ENCODE results near the gene MKKS.

The MKKS gene

GRCh38 chr20:10469056-10469455, 35.0 kb upstream of the MKKS start:
- H3K4me1 ChIP-seq (ENCODE audit: control insufficient read depth, insufficient read depth, low read length) = peaks cover 75% of the 10 kb centered on the region
- H3K27ac ChIP-seq (ENCODE audit: low read depth, low read length) = peak overlapping the region; percentile 23
- H3K4me3 ChIP-seq (ENCODE audit: low read depth, low read length) = no peak overlapping the region
- H3K9me3 ChIP-seq (ENCODE audit: control insufficient read depth, insufficient read depth, low read length) = no peaks in the 10 kb centered on the region
- H3K36me3 ChIP-seq (ENCODE audit: control insufficient read depth, insufficient read depth, low read length) = no peaks in the 10 kb centered on the region
- no peaks in the 10 kb centered on the region for H3K27me3 ChIP-seq (ENCODE audit: control insufficient read depth, insufficient read depth, low read length)
- no peak overlapping the region for H3K9ac ChIP-seq (ENCODE audit: low read depth, low read length)

GRCh38 chr20:10468340-10468845, 34.4 kb upstream of the MKKS start:
- Histone ChIP-seq H3K27ac (ENCODE audit: low read depth, low read length) (peak overlapping the region; percentile 23), H3K9ac (ENCODE audit: low read depth, low read length) (no peak overlapping the region), H3K9me3 (ENCODE audit: control insufficient read depth, insufficient read depth, low read length) (no peaks in the 10 kb centered on the region), H3K36me3 (ENCODE audit: control insufficient read depth, insufficient read depth, low read length) (no peaks in the 10 kb centered on the region), H3K27me3 (ENCODE audit: control insufficient read depth, insufficient read depth, low read length) (no peaks in the 10 kb centered on the region), H3K4me1 (ENCODE audit: control insufficient read depth, insufficient read depth, low read length) (peaks cover 74% of the 10 kb centered on the region), H3K4me3 (ENCODE audit: low read depth, low read length) (no peak overlapping the region)

- Histone ChIP-seq H3K27me3 (ENCODE audit: control insufficient read depth, insufficient read depth, low read length) (no peaks in the 10 kb centered on the region), H3K9me3 (ENCODE audit: control insufficient read depth, insufficient read depth, low read length) (no peaks in the 10 kb centered on the region), H3K4me1 (ENCODE audit: control insufficient read depth, insufficient read depth, low read length) (peaks cover 71% of the 10 kb centered on the region), H3K4me3 (ENCODE audit: low read depth, low read length) (no peak overlapping the region), H3K9ac (ENCODE audit: low read depth, low read length) (0 out of 2 replicates have a peak overlapping the region, but pooled peaks have one; percentile 1), H3K27ac (ENCODE audit: low read depth, low read length) (peak overlapping the region; percentile 94), H3K36me3 (ENCODE audit: control insufficient read depth, insufficient read depth, low read length) (no peaks in the 10 kb centered on the region)
Measured at GRCh38 chr20:10467681-10468339, 33.8 kb upstream of the MKKS start.

GRCh38 chr20:10466855-10467254, 32.8 kb upstream of the MKKS start:
- H3K4me3 ChIP-seq (ENCODE audit: low read depth, low read length) = peak overlapping the region; percentile 42
- no peaks in the 10 kb centered on the region for H3K9me3 ChIP-seq (ENCODE audit: control insufficient read depth, insufficient read depth, low read length)
- H3K9ac ChIP-seq (ENCODE audit: low read depth, low read length) = peak overlapping the region; percentile 1
- peak overlapping the region; percentile 94 for H3K27ac ChIP-seq (ENCODE audit: low read depth, low read length)
- no peaks in the 10 kb centered on the region for H3K27me3 ChIP-seq (ENCODE audit: control insufficient read depth, insufficient read depth, low read length)
- H3K36me3 ChIP-seq (ENCODE audit: control insufficient read depth, insufficient read depth, low read length) = no peaks in the 10 kb centered on the region
- H3K4me1 ChIP-seq (ENCODE audit: control insufficient read depth, insufficient read depth, low read length) = peaks cover 67% of the 10 kb centered on the region

- Histone ChIP-seq H3K4me3 (ENCODE audit: low read depth, low read length) (no peak overlapping the region; the same call in 1 of the 2 replicates), H3K36me3 (ENCODE audit: control insufficient read depth, insufficient read depth, low read length) (no peaks in the 10 kb centered on the region), H3K9me3 (ENCODE audit: control insufficient read depth, insufficient read depth, low read length) (no peaks in the 10 kb centered on the region), H3K27me3 (ENCODE audit: control insufficient read depth, insufficient read depth, low read length) (no peaks in the 10 kb centered on the region), H3K4me1 (ENCODE audit: control insufficient read depth, insufficient read depth, low read length) (peaks cover 61% of the 10 kb centered on the region), H3K27ac (ENCODE audit: low read depth, low read length) (peak overlapping the region; percentile 94), H3K9ac (ENCODE audit: low read depth, low read length) (peak overlapping the region; percentile 1; the same call in 1 of the 2 replicates)
Measured at GRCh38 chr20:10466325-10466724, 32.3 kb upstream of the MKKS start.

GRCh38 chr20:10465135-10465534, 31.1 kb upstream of the MKKS start:
- Histone ChIP-seq H3K27me3 (ENCODE audit: control insufficient read depth, insufficient read depth, low read length) (no peaks in the 10 kb centered on the region), H3K4me1 (ENCODE audit: control insufficient read depth, insufficient read depth, low read length) (peaks cover 55% of the 10 kb centered on the region), H3K9ac (ENCODE audit: low read depth, low read length) (no peak overlapping the region), H3K4me3 (ENCODE audit: low read depth, low read length) (no peak overlapping the region), H3K36me3 (ENCODE audit: control insufficient read depth, insufficient read depth, low read length) (no peaks in the 10 kb centered on the region), H3K9me3 (ENCODE audit: control insufficient read depth, insufficient read depth, low read length) (no peaks in the 10 kb centered on the region), H3K27ac (ENCODE audit: low read depth, low read length) (peak overlapping the region; percentile 61)

GRCh38 chr20:10463622-10464021, 29.6 kb upstream of the MKKS start:
- H3K9ac ChIP-seq (ENCODE audit: low read depth, low read length) = no peak overlapping the region
- no peak overlapping the region for H3K4me3 ChIP-seq (ENCODE audit: low read depth, low read length)
- no peaks in the 10 kb centered on the region for H3K27me3 ChIP-seq (ENCODE audit: control insufficient read depth, insufficient read depth, low read length)
- no peaks in the 10 kb centered on the region for H3K36me3 ChIP-seq (ENCODE audit: control insufficient read depth, insufficient read depth, low read length)
- no peak overlapping the region for H3K27ac ChIP-seq (ENCODE audit: low read depth, low read length)
- no peaks in the 10 kb centered on the region for H3K9me3 ChIP-seq (ENCODE audit: control insufficient read depth, insufficient read depth, low read length)
- peaks cover 42% of the 10 kb centered on the region for H3K4me1 ChIP-seq (ENCODE audit: control insufficient read depth, insufficient read depth, low read length)

GRCh38 chr20:10462516-10462915, 28.5 kb upstream of the MKKS start:
- no peaks in the 10 kb centered on the region for H3K9me3 ChIP-seq (ENCODE audit: control insufficient read depth, insufficient read depth, low read length)
- no peak overlapping the region for H3K9ac ChIP-seq (ENCODE audit: low read depth, low read length)
- no peaks in the 10 kb centered on the region for H3K27me3 ChIP-seq (ENCODE audit: control insufficient read depth, insufficient read depth, low read length)
- peaks cover 31% of the 10 kb centered on the region for H3K4me1 ChIP-seq (ENCODE audit: control insufficient read depth, insufficient read depth, low read length)
- no peak overlapping the region for H3K27ac ChIP-seq (ENCODE audit: low read depth, low read length)
- no peak overlapping the region for H3K4me3 ChIP-seq (ENCODE audit: low read depth, low read length)
- no peaks in the 10 kb centered on the region for H3K36me3 ChIP-seq (ENCODE audit: control insufficient read depth, insufficient read depth, low read length)

GRCh38 chr20:10461495-10461894, 27.5 kb upstream of the MKKS start:
- H3K4me3 ChIP-seq (ENCODE audit: low read depth, low read length) = no peak overlapping the region
- no peak overlapping the region for H3K9ac ChIP-seq (ENCODE audit: low read depth, low read length)
- no peaks in the 10 kb centered on the region for H3K36me3 ChIP-seq (ENCODE audit: control insufficient read depth, insufficient read depth, low read length)
- H3K9me3 ChIP-seq (ENCODE audit: control insufficient read depth, insufficient read depth, low read length) = no peaks in the 10 kb centered on the region
- no peaks in the 10 kb centered on the region for H3K27me3 ChIP-seq (ENCODE audit: control insufficient read depth, insufficient read depth, low read length)
- no peak overlapping the region for H3K27ac ChIP-seq (ENCODE audit: low read depth, low read length)
- H3K4me1 ChIP-seq (ENCODE audit: control insufficient read depth, insufficient read depth, low read length) = peaks cover 23% of the 10 kb centered on the region

GRCh38 chr20:10454151-10454750, 20.2 kb upstream of the MKKS start:
- Histone ChIP-seq H3K27ac (ENCODE audit: low read depth, low read length) (no peak overlapping the region), H3K9ac (ENCODE audit: low read depth, low read length) (no peak overlapping the region), H3K4me1 (ENCODE audit: control insufficient read depth, insufficient read depth, low read length) (peaks cover 5% of the 10 kb centered on the region; the same call in 1 of the 2 replicates), H3K36me3 (ENCODE audit: control insufficient read depth, insufficient read depth, low read length) (no peaks in the 10 kb centered on the region), H3K9me3 (ENCODE audit: control insufficient read depth, insufficient read depth, low read length) (no peaks in the 10 kb centered on the region), H3K27me3 (ENCODE audit: control insufficient read depth, insufficient read depth, low read length) (no peaks in the 10 kb centered on the region), H3K4me3 (ENCODE audit: low read depth, low read length) (no peak overlapping the region)

- Histone ChIP-seq H3K27me3 (ENCODE audit: control insufficient read depth, insufficient read depth, low read length) (no peaks in the 10 kb centered on the region), H3K4me3 (ENCODE audit: low read depth, low read length) (no peak overlapping the region), H3K27ac (ENCODE audit: low read depth, low read length) (no peak overlapping the region), H3K36me3 (ENCODE audit: control insufficient read depth, insufficient read depth, low read length) (no peaks in the 10 kb centered on the region), H3K4me1 (ENCODE audit: control insufficient read depth, insufficient read depth, low read length) (peaks cover 13% of the 10 kb centered on the region), H3K9me3 (ENCODE audit: control insufficient read depth, insufficient read depth, low read length) (no peaks in the 10 kb centered on the region), H3K9ac (ENCODE audit: low read depth, low read length) (no peak overlapping the region)
Measured at GRCh38 chr20:10453241-10453640, 19.2 kb upstream of the MKKS start.

Measured in HUES48 (cell line).